GM19397 (cell line): ENCODE measurements around the gene COL27A1.

Source experiments
- ATAC-seq: cut with Tn5 transposase; IDR thresholded peaks from one replicate; pipeline ENCODE4 v1.9.1; 2021; ENCODE audit warnings: mild to moderate bottlenecking, moderate library complexity; ENCODE audit not compliant: unreplicated experiment

COL27A1 gene

GRCh38 chr9:114141553-114142402, 13.6 kb upstream of the COL27A1 start:
- ATAC-seq: no peak

GRCh38 chr9:114143234-114143633, 12.1 kb upstream of the COL27A1 start:
- no peak for ATAC-seq

- ATAC-seq: no peak
Measured at GRCh38 chr9:114146735-114147134, 8.6 kb upstream of the COL27A1 start.

GRCh38 chr9:114149181-114149580, 6.2 kb upstream of the COL27A1 start:
- ATAC-seq: no peak

GRCh38 chr9:114149765-114150340, 5.5 kb upstream of the COL27A1 start:
- no peak for ATAC-seq

GRCh38 chr9:114150608-114151007, 4.7 kb upstream of the COL27A1 start:
- ATAC-seq: no peak

- ATAC-seq: no peak
Measured at GRCh38 chr9:114151426-114151956, 3.8 kb upstream of the COL27A1 start.

GRCh38 chr9:114153761-114154599, 1.4 kb upstream of the COL27A1 start:
- ATAC-seq: no peak

- no peak for ATAC-seq
Measured at GRCh38 chr9:114154600-114155102, 686 bp upstream of the COL27A1 start.

- no peak for ATAC-seq
Measured at GRCh38 chr9:114155995-114156656, 789 bp downstream of the COL27A1 start.

GRCh38 chr9:114156657-114157421, 1.5 kb downstream of the COL27A1 start:
- ATAC-seq: no peak

GRCh38 chr9:114157516-114158176, 2.3 kb downstream of the COL27A1 start:
- ATAC-seq: no peak

GRCh38 chr9:114158482-114159130, 3.3 kb downstream of the COL27A1 start:
- ATAC-seq: no peak

- no peak for ATAC-seq
Measured at GRCh38 chr9:114159691-114160090, 4.4 kb downstream of the COL27A1 start.

- ATAC-seq: no peak
Measured at GRCh38 chr9:114161513-114161912, 6.2 kb downstream of the COL27A1 start.

- ATAC-seq: no peak
Measured at GRCh38 chr9:114163517-114163951, 8.2 kb downstream of the COL27A1 start.

- ATAC-seq: no peak
Measured at GRCh38 chr9:114164191-114164794, 9.0 kb downstream of the COL27A1 start.

GRCh38 chr9:114165407-114166102, 10.2 kb downstream of the COL27A1 start:
- ATAC-seq: no peak
